Lower lobe of right lung (tissue), 2 donors: ENCODE measurements around the gene ALDH1B1. TPM values are rescaled to one million over a fixed set of nuclear protein-coding genes. Genes with fewer than 3 reads are reported as not detected.

Source experiments
- ATAC-seq, 2 donors: fragments of 200-7000 bp; cut with Tn5 transposase; one replicate each; pipeline ENCODE4 v1.9.1; 2020 to 2022; ENCODE audit warnings: mild to moderate bottlenecking in 2 of 2, moderate library complexity in 2 of 2
- DNase-seq: peaks from one replicate; pipeline ENCODE4 v3.0.0-alpha.2; 2020
- H3K27ac ChIP-seq: fragments of 200-600 bp; one replicate; pipeline ENCODE4 v1.8.0; 2022
- H3K27me3 ChIP-seq: fragments of 200-600 bp; one replicate; pipeline ENCODE4 v1.8.0; 2022; ENCODE audit warnings: low read depth
- H3K36me3 ChIP-seq: fragments of 200-600 bp; one replicate; pipeline ENCODE4 v1.8.0; 2022; ENCODE audit warnings: mild to moderate bottlenecking
- H3K4me1 ChIP-seq: fragments of 200-600 bp; one replicate; pipeline ENCODE4 v1.8.0; 2022
- H3K4me3 ChIP-seq: fragments of 200-600 bp; one replicate; pipeline ENCODE4 v1.8.0; 2022; ENCODE audit warnings: mild to moderate bottlenecking
- H3K9me3 ChIP-seq: fragments of 200-600 bp; one replicate; pipeline ENCODE4 v1.8.0; 2022
- intact Hi-C: fragments of 100-400 bp; cut with DNase I; formaldehyde crosslinking; loops from one replicate; pipeline ENCODE4 v1.11.0; 2022
- total RNA-seq: library from RNA; stranded (reverse); fragmentation: NEBNext Ultra II Directional; extraction: Animal tissue kit (Norgen Biotek cat#: 25700); gene quantifications from one replicate; pipeline ENCODE4 v1.2.1, GENCODE V29; 2021
- TF ChIP-seq, protein P1 (sequence below): fragments of 200-600 bp; IDR thresholded peaks from one replicate; pipeline ENCODE4 v1.8.0; 2022; ENCODE audit warnings: antibody characterized with exemption, mild to moderate bottlenecking
- donor health status: DM: no; HTN: yes; CAD: no; lungs with severe emphysema.

ALDH1B1 gene
- total RNA-seq, 1 donor from 2014 or later, result 10.8 TPM

DNA sequence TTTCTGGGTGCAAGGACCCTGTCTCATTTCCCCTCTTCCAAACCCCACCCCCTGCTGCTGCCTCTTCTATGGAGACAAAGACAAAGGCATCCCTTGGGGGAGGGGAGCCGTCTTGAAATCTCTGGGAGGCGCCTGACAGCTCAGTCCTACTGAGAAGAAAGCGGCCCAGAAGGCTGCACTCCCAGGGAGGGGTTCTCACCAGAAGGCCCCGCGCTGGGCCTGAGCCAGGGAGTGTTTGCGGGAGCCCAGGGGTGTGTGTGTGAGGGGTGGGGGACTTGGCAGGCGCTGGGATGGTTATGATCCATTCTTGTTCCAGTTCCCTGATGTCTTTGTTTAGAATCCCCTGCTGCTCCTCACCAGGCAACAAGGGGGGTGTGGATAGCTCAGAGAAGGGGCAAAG is 45.7 kb upstream of the ALDH1B1 start:
- H3K4me1 ChIP-seq, result no peaks in the 10 kb centered on the region

DNA sequence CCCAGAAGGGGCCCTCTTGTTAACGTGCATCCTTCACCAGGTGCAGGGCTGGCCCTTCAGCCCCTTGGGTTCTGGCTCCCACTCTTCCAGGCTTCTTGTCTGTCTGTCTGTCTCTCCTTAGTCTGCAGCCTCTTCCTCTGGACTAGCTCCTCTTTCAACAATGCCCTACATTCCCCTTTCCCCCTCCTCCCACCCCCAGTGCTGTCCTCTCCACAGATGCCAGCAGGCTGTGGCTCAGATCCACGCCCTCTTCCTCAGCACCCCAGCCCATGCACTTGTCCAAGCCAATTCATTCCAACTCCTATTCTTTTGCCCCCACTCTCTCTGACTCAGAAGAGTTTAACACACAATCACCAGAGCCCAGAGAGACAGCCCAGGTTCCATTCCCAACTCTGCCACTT is 45.2 kb upstream of the ALDH1B1 start:
- intact Hi-C loops, result no loop called here
- Histone ChIP-seq H3K9me3 (no peaks in the 10 kb centered on the region), H3K36me3 (no peaks in the 10 kb centered on the region), H3K4me1 (no peaks in the 10 kb centered on the region), H3K4me3 (no peak overlapping the region), H3K27ac (no peak overlapping the region), H3K27me3 (no peaks in the 10 kb centered on the region)
- DNase-seq (no peak), ATAC-seq (no peak)
- TF ChIP-seq, protein P1, sequence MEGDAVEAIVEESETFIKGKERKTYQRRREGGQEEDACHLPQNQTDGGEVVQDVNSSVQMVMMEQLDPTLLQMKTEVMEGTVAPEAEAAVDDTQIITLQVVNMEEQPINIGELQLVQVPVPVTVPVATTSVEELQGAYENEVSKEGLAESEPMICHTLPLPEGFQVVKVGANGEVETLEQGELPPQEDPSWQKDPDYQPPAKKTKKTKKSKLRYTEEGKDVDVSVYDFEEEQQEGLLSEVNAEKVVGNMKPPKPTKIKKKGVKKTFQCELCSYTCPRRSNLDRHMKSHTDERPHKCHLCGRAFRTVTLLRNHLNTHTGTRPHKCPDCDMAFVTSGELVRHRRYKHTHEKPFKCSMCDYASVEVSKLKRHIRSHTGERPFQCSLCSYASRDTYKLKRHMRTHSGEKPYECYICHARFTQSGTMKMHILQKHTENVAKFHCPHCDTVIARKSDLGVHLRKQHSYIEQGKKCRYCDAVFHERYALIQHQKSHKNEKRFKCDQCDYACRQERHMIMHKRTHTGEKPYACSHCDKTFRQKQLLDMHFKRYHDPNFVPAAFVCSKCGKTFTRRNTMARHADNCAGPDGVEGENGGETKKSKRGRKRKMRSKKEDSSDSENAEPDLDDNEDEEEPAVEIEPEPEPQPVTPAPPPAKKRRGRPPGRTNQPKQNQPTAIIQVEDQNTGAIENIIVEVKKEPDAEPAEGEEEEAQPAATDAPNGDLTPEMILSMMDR, result no peak

More for the DNA sequence above, 45.7 kb upstream of the ALDH1B1 start:
- ATAC-seq (no peak), DNase-seq (no peak)
- intact Hi-C loops, result no loop called here
- Histone ChIP-seq H3K36me3 (no peaks in the 10 kb centered on the region), H3K9me3 (no peaks in the 10 kb centered on the region), H3K4me3 (no peak overlapping the region), H3K27ac (no peak overlapping the region), H3K27me3 (no peaks in the 10 kb centered on the region)
- TF ChIP-seq, protein P1, result no peak

DNA sequence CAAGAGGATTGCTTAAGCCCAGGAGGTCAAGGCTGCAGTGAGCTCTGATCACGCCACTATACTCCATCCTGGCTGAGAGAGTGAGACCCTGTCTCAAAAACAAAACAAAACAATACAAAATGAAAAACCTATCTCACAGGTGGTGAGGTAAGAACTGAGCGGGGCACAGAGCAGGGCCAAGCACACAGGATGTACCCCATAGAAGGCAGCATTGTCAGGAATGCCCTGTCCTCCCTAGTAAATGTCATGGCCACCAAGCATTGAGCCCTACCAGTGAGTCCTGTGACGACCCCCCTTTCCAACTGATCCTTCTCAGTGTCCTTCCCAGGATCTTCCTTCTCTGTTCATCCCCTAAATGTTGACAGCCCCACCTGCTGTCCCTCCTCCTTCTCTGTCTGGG is 44.6 kb upstream of the ALDH1B1 start:
- H3K27me3 ChIP-seq, result no peaks in the 10 kb centered on the region
- H3K4me3 ChIP-seq, result no peak overlapping the region
- H3K4me1 ChIP-seq, result no peaks in the 10 kb centered on the region
- DNase-seq (no peak), ATAC-seq (peak in 1 of 2 donors; percentile 27)
- TF ChIP-seq, protein P1, result no peak
- H3K27ac ChIP-seq, result no peak overlapping the region
- intact Hi-C loops, result no loop called here
- H3K36me3 ChIP-seq, result no peaks in the 10 kb centered on the region
- no peaks in the 10 kb centered on the region for H3K9me3 ChIP-seq

DNA sequence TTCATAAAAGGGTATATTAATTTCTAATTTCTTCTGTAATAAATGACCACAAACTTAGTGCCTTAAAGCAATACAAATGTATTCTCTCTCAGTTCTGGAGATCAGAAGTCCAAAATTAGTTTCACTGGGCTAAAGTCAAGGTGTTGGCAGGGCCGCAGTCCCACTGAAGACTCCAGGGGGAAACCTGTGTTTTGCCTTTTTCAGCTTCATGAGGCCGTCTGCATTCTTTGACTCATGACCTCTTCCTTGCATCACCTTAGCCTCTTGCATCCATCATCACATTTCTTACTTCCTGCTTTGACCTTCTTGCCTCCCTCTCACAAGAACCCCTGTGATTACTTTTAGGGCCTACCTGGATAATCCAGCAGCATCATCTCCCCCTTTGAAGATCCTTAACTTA is 42.0 kb upstream of the ALDH1B1 start:
- ATAC-seq, result no peak
- H3K27ac ChIP-seq, result no peak overlapping the region
- H3K9me3 ChIP-seq, result no peaks in the 10 kb centered on the region
- H3K4me1 ChIP-seq, result no peaks in the 10 kb centered on the region
- DNase-seq, result no peak
- H3K27me3 ChIP-seq, result no peaks in the 10 kb centered on the region
- H3K36me3 ChIP-seq, result no peaks in the 10 kb centered on the region
- TF ChIP-seq, protein P1, result no peak
- H3K4me3 ChIP-seq, result no peak overlapping the region
- intact Hi-C loops, result no loop called here

DNA sequence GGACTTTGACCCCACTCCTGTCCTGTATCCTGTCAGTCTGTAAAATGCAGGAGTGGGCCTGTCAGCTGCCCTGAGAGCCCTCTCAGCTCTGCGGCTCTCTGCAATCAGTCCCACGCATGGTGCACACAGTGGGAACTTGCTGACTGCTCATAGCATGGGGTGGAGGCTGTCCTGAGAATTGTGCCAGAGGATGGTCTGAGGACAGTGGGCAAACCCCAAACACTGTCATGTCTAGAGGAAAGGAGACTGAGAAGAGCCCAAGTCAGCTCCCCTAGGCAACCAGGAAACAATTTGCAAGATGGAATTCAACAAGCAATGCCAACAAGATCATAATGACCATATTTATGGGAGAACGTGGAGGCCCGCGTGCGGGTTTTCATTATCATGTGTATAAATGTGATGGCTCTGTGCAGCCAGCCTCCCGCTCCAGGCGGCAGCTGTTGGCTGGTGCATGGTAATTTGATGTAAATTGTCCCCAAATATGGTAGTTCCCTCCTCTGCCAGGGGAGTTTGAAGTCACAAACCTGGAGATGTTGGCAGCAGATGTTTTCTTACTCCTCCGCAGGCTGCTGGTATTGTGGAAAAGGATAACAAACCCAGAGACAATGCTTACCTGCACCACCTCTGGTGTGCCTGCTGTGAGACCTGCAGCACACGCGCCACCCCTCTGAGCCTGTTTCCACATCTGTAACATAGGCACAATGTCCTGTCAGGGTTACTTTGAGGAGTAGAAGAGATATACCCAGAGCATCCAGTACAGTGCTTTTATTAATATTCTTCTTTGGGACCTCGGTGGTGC is 39.8 kb upstream of the ALDH1B1 start:
- no peaks in the 10 kb centered on the region for H3K36me3 ChIP-seq
- H3K4me1 ChIP-seq, result no peaks in the 10 kb centered on the region
- DNase-seq, result no peak
- H3K27me3 ChIP-seq, result no peaks in the 10 kb centered on the region
- no peak for ATAC-seq
- TF ChIP-seq, protein P1, result no peak
- no peaks in the 10 kb centered on the region for H3K9me3 ChIP-seq
- H3K27ac ChIP-seq, result no peak overlapping the region
- intact Hi-C loops, result no loop called here
- no peak overlapping the region for H3K4me3 ChIP-seq
